K562 (cell line): ENCODE measurements around the gene DGCR8. TPM values are rescaled to one million over a fixed set of nuclear protein-coding genes. Genes with fewer than 3 reads are reported as not detected.

Experiments used
- ATAC-seq: fragments of 200-7000 bp; cut with Tn5 transposase; 3 replicates; pipeline ENCODE4 v1.9.1; 2020; ENCODE audit warnings: moderate library complexity
- BruUV-seq: library from RNA; stranded (reverse); fragments of 400-500 nt; replicated peaks from 2 replicates; lab custom pipeline; 2021; lab: Mats Ljungman, UMichigan
- CTCF ChIA-PET: fragments of 300-600 bp; formaldehyde crosslinking; extraction: SDS; loops from one replicate; lab custom pipeline; 2021; ENCODE audit warnings: low intra/inter-chr PET ratio; lab: Yijun Ruan, JAX
- POLR2A ChIA-PET: fragments of 300-600, 350-650 bp; sonication (Branson Sonifier 250); formaldehyde crosslinking; extraction: SDS; loops from one replicate; lab custom pipeline; 2021; ENCODE audit warnings: antibody characterized with exemption, inconsistent platforms; lab: Yijun Ruan, JAX
- DNase-seq, 4 experiments: peaks; one replicate each; pipeline versions ENCODE4 v3.0.0 to v3.0.0-alpha.2; 2011 to 2018; ENCODE audit warnings: low spot score in 3 of 4, mixed read lengths in 3 of 4; ENCODE audit errors: extremely low read depth in 1 of 4
- FAIRE-seq: peaks from 2 replicates; lab custom pipeline; 2011; peaks lifted over from hg19 to GRCh38; lab: Jason Lieb, UNC
- H2AFZ ChIP-seq: 2 replicates; pipeline ENCODE4 v1.6.0; 2011; ENCODE audit warnings: low read depth, low read length, control low read depth, inconsistent platforms
- H3K27ac ChIP-seq: fragments of 200-600 bp; 3 replicates; pipeline ENCODE4 v1.8.0; 2011; ENCODE audit warnings: low read depth, mild to moderate bottlenecking, control low read depth, inconsistent platforms, low read length, moderate library complexity, mixed read lengths; ENCODE audit errors: extremely low read depth
- H3K27me3 ChIP-seq, 2 experiments: fragments of 300-600 bp in 1 of 2; 2 replicates in 1 of 2; 3 replicates in 1 of 2; pipeline versions ENCODE4 v1.6.0 to v1.8.0; 2011; ENCODE audit warnings: inconsistent platforms in 2 of 2, low read length in 2 of 2, mild to moderate bottlenecking in 1 of 2, mixed read lengths in 1 of 2, moderate library complexity in 1 of 2; ENCODE audit not compliant: control insufficient read depth in 2 of 2, insufficient read depth in 2 of 2
- H3K36me3 ChIP-seq: fragments of 300-600 bp; 3 replicates; pipeline ENCODE4 v1.8.0; 2011; ENCODE audit warnings: mild to moderate bottlenecking, low read length, inconsistent platforms; ENCODE audit not compliant: control insufficient read depth, insufficient read depth
- H3K4me1 ChIP-seq, 2 experiments: fragments of 200-600 bp in 1 of 2; replicated peaks in 1 of 2; 2 replicates in 1 of 2; 3 replicates in 1 of 2; pipeline versions ENCODE4 v1.5.1 to v1.8.0; 2011; ENCODE audit warnings: inconsistent platforms in 2 of 2, low read length in 2 of 2, mild to moderate bottlenecking in 1 of 2, mixed read lengths in 1 of 2, moderate library complexity in 1 of 2; ENCODE audit not compliant: control insufficient read depth in 2 of 2, insufficient read depth in 2 of 2
- H3K4me2 ChIP-seq: 2 replicates; pipeline ENCODE4 v1.6.1; 2011; ENCODE audit warnings: low read length, control low read depth, inconsistent platforms, mixed read lengths; ENCODE audit not compliant: insufficient read depth
- H3K4me3 ChIP-seq: fragments of 200-600 bp; sonication (generic), shearing (Covaris generic); 2 replicates; pipeline ENCODE4 v1.5.1; 2016; ENCODE audit warnings: control low read depth, inconsistent platforms
- H3K79me2 ChIP-seq: fragments of 200-600 bp; 3 replicates; pipeline ENCODE4 v1.8.0; 2011; ENCODE audit warnings: low read length, inconsistent platforms; ENCODE audit not compliant: control insufficient read depth, insufficient read depth
- H3K9ac ChIP-seq, 2 experiments: 2 replicates each; pipeline versions ENCODE4 v1.6.0 to v1.6.1; 2011; ENCODE audit warnings: low read depth in 2 of 2, low read length in 2 of 2, control low read depth in 1 of 2, inconsistent platforms in 1 of 2, mild to moderate bottlenecking in 1 of 2, mixed read lengths in 1 of 2; ENCODE audit not compliant: insufficient read depth in 1 of 2
- H3K9me1 ChIP-seq: one replicate; pipeline ENCODE4 v1.6.0; 2011; ENCODE audit warnings: inconsistent platforms, mild to moderate bottlenecking, low read length, moderate library complexity; ENCODE audit not compliant: control insufficient read depth, insufficient read depth
- H3K9me3 ChIP-seq: replicated peaks from 2 replicates; pipeline ENCODE4 v1.5.1; 2011; ENCODE audit warnings: low read depth, low read length, inconsistent platforms; ENCODE audit not compliant: control insufficient read depth, insufficient read depth
- H4K20me1 ChIP-seq: replicated peaks from 2 replicates; pipeline ENCODE4 v1.6.1; 2011; ENCODE audit warnings: low read length, inconsistent platforms, mixed read lengths; ENCODE audit not compliant: control insufficient read depth, insufficient read depth
- CHD1 ChIP-seq: fragments of 200-600 bp; sonication (generic); IDR thresholded peaks from one replicate; pipeline ENCODE4 v1.6.1; 2012; ENCODE audit warnings: mild to moderate bottlenecking, moderate library complexity, low read length, inconsistent platforms
- GATAD2B ChIP-seq: fragments of 450-650 bp; IDR thresholded peaks from 2 replicates; pipeline ENCODE4 v1.6.1; 2017; ENCODE audit warnings: mild to moderate bottlenecking, borderline replicate concordance
- HLTF ChIP-seq: fragments of 450-650 bp; IDR thresholded peaks from 2 replicates; pipeline ENCODE4 v1.6.1; 2016
- POLR3A ChIP-seq: IDR thresholded peaks from 2 replicates; pipeline ENCODE4 v1.6.1; 2011; ENCODE audit warnings: borderline replicate concordance, mild to moderate bottlenecking, moderate library complexity; ENCODE audit not compliant: insufficient read length, insufficient read depth; ENCODE audit errors: extremely low read depth
- SIX5 ChIP-seq, 2 experiments: IDR thresholded peaks; 2 replicates each; pipeline ENCODE4 v1.6.1; 2011; ENCODE audit warnings: low read length in 2 of 2, borderline replicate concordance in 1 of 2, low read depth in 1 of 2, mild to moderate bottlenecking in 1 of 2, moderate library complexity in 1 of 2; ENCODE audit not compliant: insufficient read depth in 1 of 2
- WGBS: fragments of 100-300 bp; shearing (Covaris generic); methylation state at CpG from one replicate; pipeline ENCODE4 v1.1.6; 2016; ENCODE audit warnings: low coverage, mixed read lengths; ENCODE audit not compliant: insufficient coverage; ENCODE audit errors: missing lambda C conversion rate; 5-methylcytosine and 5-hydroxymethylcytosine counted together
- in situ Hi-C: fragments of 300-500 bp; cut with MboI; formaldehyde crosslinking; loops from 4 replicates; pipeline ENCODE4 v1.15.0; 2018; ENCODE audit warnings: inconsistent platforms, mixed read lengths
- intact Hi-C: fragments of 100-400 bp; cut with micrococcal nuclease; formaldehyde crosslinking; loops from 2 replicates; pipeline ENCODE4 v1.14.2; 2022
- polyA plus RNA-seq, 8 experiments: library from polyadenylated mRNA; depleted of rRNA in 4 of 8; stranded (reverse) in 5 of 8; unstranded in 3 of 8; fragments of >200 nt; fragmentation: Nextera tagmentation in 2 of 8; fragmentation: Illumina TruSeq in 1 of 8; extraction: Ambion mirVana in 2 of 8; extraction: Trizol in 1 of 8; gene quantifications; 2 replicates each; pipeline versions ENCODE4 v1.2.1 to v1.2.3, GENCODE V29; 2011 to 2014; ENCODE audit warnings: inconsistent platforms in 1 of 8, missing spikeins in 1 of 8
- total RNA-seq, 7 experiments: library from RNA; depleted of rRNA in 6 of 7; stranded (reverse); fragments of >200 nt in 6 of 7; fragmentation: Illumina TruSeq in 2 of 7; extraction: Trizol in 2 of 7; gene quantifications; 2 replicates each; pipeline versions ENCODE4 v1.2.1 to v1.2.3, GENCODE V29; 2011 to 2021; ENCODE audit warnings: low replicate concordance in 1 of 7
- TF ChIP-seq, protein P1 (sequence below): fragments of 250-450 bp; sonication (Bioruptor Pico); IDR thresholded peaks from 2 replicates; pipeline ENCODE4 v1.8.0; 2021; ENCODE audit warnings: moderate library complexity, mild to moderate bottlenecking, inconsistent platforms

DGCR8 gene
- total and polyA plus RNA-seq, 9 of the 15 experiments (the other 6 are each of a cell fraction or from before 2014, with no cell fraction given) = 5.9 to 144 (median 80.1) TPM

DNA sequence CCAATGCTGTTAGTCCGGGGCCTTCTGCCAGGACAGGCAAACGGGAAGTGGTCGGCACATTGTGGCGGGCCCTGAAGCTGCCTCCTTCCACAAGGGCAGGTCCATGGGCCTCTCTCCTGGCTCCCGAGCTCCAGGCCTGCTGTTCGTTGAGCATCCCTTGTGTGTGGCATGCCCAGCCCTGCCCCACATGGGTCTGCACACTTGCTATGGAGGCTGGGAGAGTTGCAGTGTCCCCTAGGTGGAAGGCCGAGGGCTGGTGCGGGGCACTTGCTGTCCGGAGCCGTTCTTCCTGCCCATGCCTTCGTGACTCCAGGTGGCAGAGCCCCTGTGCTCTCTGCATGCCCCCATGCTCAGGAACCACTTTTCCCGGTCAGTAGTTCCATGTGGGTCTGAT lies 26.0 kb upstream of the DGCR8 start:
- Histone ChIP-seq H4K20me1 (peaks cover 2% of the 10 kb centered on the region; the same call in 1 of the 2 replicates), H3K4me1 (peaks cover 16 to 61% of the 10 kb centered on the region in 2 experiments), H3K9me1 (peaks cover 14% of the 10 kb centered on the region), H3K4me3 (no peak overlapping the region), H3K27me3 (no peaks in the 10 kb centered on the region), H2AFZ (no peak overlapping the region), H3K36me3 (peaks cover 81% of the 10 kb centered on the region), H3K79me2 (no peaks in the 10 kb centered on the region), H3K27ac (no peak overlapping the region), H3K9ac (peak overlapping the region in 1 of 2 experiments; percentile 56; a peak in 2 of 4 replicates), H3K9me3 (peaks cover 1% of the 10 kb centered on the region; the same call in 1 of the 2 replicates), H3K4me2 (no peak overlapping the region)
- in situ Hi-C loops (no loop called here), intact Hi-C loops (no loop called here)
- no TSS peak for BruUV-seq
- DNase-seq (no peak), ATAC-seq (no peak), FAIRE-seq (no peak)
- ChIA-PET CTCF (no interaction called here), POLR2A (interaction anchor here (0.6 to 3.3 kb wide), 4 partner anchors 9 to 32 kb away, joined by 3 to 10 read pairs (median 6); no protein-coding TSS in a partner anchor)
- TF ChIP-seq CHD1 (peak; percentile 49), HLTF (no peak), GATAD2B (no peak), POLR3A (no peak), SIX5 (IDR thresholded peaks at IDR 0.05; ENCODE audit: borderline replicate concordance in 1 of 2, insufficient read depth in 1 of 2, low read depth in 1 of 2, low read length in 2 of 2) (no peak)
- TF ChIP-seq, protein P1, sequence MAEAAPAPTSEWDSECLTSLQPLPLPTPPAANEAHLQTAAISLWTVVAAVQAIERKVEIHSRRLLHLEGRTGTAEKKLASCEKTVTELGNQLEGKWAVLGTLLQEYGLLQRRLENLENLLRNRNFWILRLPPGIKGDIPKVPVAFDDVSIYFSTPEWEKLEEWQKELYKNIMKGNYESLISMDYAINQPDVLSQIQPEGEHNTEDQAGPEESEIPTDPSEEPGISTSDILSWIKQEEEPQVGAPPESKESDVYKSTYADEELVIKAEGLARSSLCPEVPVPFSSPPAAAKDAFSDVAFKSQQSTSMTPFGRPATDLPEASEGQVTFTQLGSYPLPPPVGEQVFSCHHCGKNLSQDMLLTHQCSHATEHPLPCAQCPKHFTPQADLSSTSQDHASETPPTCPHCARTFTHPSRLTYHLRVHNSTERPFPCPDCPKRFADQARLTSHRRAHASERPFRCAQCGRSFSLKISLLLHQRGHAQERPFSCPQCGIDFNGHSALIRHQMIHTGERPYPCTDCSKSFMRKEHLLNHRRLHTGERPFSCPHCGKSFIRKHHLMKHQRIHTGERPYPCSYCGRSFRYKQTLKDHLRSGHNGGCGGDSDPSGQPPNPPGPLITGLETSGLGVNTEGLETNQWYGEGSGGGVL (CRISPR knock-in tag) = no peak
- 91% methylated on average over 12 of the region's 12 CpGs for WGBS
